ENCODE results near the gene C1S. TPM values are rescaled to one million over a fixed set of nuclear protein-coding genes. Genes with fewer than 3 reads are reported as not detected.

C1S gene
- total and polyA plus RNA-seq, 2 of the 4 experiments (the other 2 are of a cell fraction), result 49.6 to 85.4 TPM

DNA sequence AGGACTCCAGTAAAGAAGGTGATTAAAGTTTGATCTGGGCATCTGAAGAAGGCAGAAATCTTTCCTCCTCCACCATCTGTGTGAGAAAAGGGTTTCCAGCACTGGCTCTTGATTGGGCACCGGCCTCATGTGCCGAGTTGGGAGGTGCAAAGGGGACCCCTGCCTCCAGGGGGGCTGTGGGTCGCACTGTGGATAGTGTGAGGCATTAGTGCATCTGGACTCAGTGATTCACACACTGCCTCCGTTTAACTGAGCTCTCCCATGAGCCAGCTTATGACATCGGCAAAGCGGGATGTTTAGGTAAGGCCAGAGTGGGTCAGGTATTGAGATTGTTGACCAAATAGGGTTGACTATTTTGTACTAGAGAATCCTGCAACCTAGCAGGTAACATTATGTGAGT, 8.9 kb downstream of the C1S start (continued):
- TF ChIP-seq, protein P1, sequence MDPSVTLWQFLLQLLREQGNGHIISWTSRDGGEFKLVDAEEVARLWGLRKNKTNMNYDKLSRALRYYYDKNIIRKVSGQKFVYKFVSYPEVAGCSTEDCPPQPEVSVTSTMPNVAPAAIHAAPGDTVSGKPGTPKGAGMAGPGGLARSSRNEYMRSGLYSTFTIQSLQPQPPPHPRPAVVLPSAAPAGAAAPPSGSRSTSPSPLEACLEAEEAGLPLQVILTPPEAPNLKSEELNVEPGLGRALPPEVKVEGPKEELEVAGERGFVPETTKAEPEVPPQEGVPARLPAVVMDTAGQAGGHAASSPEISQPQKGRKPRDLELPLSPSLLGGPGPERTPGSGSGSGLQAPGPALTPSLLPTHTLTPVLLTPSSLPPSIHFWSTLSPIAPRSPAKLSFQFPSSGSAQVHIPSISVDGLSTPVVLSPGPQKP (IDR thresholded peaks at IDR 0.05; ENCODE audit: borderline replicate concordance, low read depth, low read length), result no peak
- TF ChIP-seq MAFK (IDR thresholded peaks at IDR 0.05; ENCODE audit: low read depth, low read length), result no peak

DNA sequence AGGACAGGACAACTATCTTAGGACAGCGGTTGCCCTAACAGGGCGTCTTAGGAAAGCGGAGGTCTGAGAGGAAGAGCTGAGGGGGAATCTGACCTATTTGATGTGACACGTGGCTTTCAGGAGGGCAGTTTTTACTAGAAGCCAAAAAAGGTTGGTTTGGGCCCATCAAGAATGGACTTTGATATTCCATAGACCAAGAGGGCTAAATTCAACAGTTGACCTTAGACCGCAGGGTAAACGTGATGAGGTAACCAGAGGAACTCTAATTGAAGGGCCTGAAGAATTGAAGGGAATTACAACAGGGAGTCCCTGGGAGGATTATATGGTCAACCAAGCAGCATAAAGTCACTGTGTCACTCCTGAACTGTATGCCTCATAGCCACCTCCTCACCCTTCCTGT, 11.5 kb downstream of the C1S start:
- no peak for TF ChIP-seq RFX5 (IDR thresholded peaks at IDR 0.05; ENCODE audit: low read depth, low read length)
- no peak for TF ChIP-seq RCOR1 (IDR thresholded peaks at IDR 0.05; ENCODE audit: insufficient replicate concordance, low read length)
- Histone ChIP-seq H3K14ac (replicated peaks; ENCODE audit: low read depth, low read length) (no peak overlapping the region), H4K5ac (ENCODE audit: low read depth, low read length) (no peak overlapping the region), H4K91ac (ENCODE audit: insufficient read depth, low read depth, low read length) (no peak overlapping the region), H3K9me3 (ENCODE audit: control insufficient read depth, insufficient read depth, low read length) (no peaks in the 10 kb centered on the region), H3K56ac (ENCODE audit: extremely low read depth, insufficient read depth, low read length) (no peak overlapping the region), H4K20me1 (ENCODE audit: insufficient read depth, low read length) (no peaks in the 10 kb centered on the region), H3K36me3 (ENCODE audit: control insufficient read depth, insufficient read depth, low read length) (peaks cover 31% of the 10 kb centered on the region), H4K8ac (ENCODE audit: low read depth in 2 of 2, low read length in 2 of 2) (no peak overlapping the region), H2BK5ac (ENCODE audit: low read depth, low read length, poor library complexity, severe bottlenecking) (no peak overlapping the region), H2BK15ac (ENCODE audit: low read depth, low read length) (no peak overlapping the region), H3K9me1 (ENCODE audit: insufficient read depth, low read length) (peaks cover 15% of the 10 kb centered on the region), H2AK9ac (replicated peaks; ENCODE audit: low read depth, low read length, poor library complexity) (no peak overlapping the region), H3K4me3 (ENCODE audit: insufficient read depth, low read depth, low read length) (no peak overlapping the region), H2AFZ (replicated peaks; ENCODE audit: low read length, poor library complexity) (no peak overlapping the region), H3K27ac (ENCODE audit: insufficient read depth, low read length) (no peak overlapping the region), H3K18ac (ENCODE audit: low read depth, low read length) (no peak overlapping the region), H3K4me2 (ENCODE audit: low read depth, low read length) (no peak overlapping the region), H3K9ac (ENCODE audit: low read depth, low read length) (no peak overlapping the region), H2AK5ac (ENCODE audit: low read depth, low read length) (no peak overlapping the region), H3K27me3 (ENCODE audit: control insufficient read depth, insufficient read depth, low read length) (no peaks in the 10 kb centered on the region), H3K4ac (ENCODE audit: low read depth, low read length) (no peak overlapping the region), H3K79me1 (ENCODE audit: low read depth in 1 of 2, low read length in 2 of 2) (no peaks in the 10 kb centered on the region), H2BK20ac (ENCODE audit: low read depth, low read length) (no peak overlapping the region), H3K23ac (ENCODE audit: low read depth, low read length) (no peak overlapping the region), H3K4me1 (ENCODE audit: control insufficient read depth, insufficient read depth, low read length) (peaks cover 21% of the 10 kb centered on the region), H2BK120ac (ENCODE audit: low read depth, low read length) (no peak overlapping the region)
- DNase-seq (no peak), ATAC-seq (ENCODE audit: low read depth) (no peak)
- in situ Hi-C loops (cut with MboI; ENCODE audit: low sequenced_read_pairs) (loop anchor here (25.0 kb wide), 1 partner anchor 565 kb away; no protein-coding TSS in a partner anchor), intact Hi-C loops (cut with micrococcal nuclease) (no loop called here), dilution Hi-C loops (cut with HindIII; ENCODE audit: low sequenced_read_pairs, unreplicated experiment) (no loop called here)
- no TSS peak for BruUV-seq (replicated peaks)
- ChIA-PET CTCF (no interaction called here), POLR2A (ENCODE audit: unreplicated experiment) (no interaction called here)
- no CpG with 5 or more reads among the region's 6 CpGs for WGBS, 2 experiments (ENCODE audit: extremely low coverage in 2 of 2, insufficient read length in 1 of 2)

Measured in IMR-90 (cell line).